HG02943 (cell line): ENCODE measurements around the gene IL13RA1.
"Not testable (repeated sequence)": the region's sequence is repeated elsewhere in the genome, so short reads cannot be mapped to it uniquely, and the experiment has no call there.

Source experiments
- ATAC-seq: cut with Tn5 transposase; IDR thresholded peaks from one replicate; pipeline ENCODE4 v1.9.1; 2021; ENCODE audit warnings: mild to moderate bottlenecking, low read depth, moderate library complexity; ENCODE audit not compliant: unreplicated experiment

The IL13RA1 gene

DNA sequence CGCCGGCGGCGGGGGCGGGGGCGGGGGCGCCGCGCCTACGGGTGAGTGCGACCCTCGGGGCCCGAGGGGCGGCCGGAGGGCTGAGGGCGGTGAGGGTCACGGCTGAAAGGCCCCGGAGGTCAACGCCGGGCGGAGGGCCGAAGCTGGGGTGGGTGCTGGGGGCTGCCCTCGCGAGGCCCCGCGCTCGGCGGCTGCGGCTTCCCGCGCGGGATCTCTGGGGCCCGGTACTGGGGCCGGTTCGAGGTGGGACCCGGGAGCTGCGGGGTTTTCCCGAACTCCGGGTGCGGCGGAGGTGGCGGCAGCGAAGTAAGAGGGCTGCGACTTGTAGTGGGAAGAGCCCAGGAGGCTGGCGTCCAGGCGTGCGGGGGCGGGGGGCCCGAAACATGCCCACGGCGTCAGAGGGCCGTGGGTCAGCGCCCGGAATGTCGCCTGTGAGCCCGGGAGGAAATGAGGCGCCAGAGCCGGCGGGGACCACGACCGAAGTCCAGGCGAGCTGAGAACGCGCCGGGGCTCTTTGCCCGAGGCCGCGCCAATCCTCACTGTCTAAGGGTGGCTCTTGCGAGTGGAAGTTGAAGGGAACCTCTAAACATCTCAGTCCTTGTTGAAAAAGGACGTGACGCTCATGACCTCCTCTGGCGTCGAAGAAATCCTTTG lies 407 bp downstream of the IL13RA1 start:
- no peak for ATAC-seq

DNA sequence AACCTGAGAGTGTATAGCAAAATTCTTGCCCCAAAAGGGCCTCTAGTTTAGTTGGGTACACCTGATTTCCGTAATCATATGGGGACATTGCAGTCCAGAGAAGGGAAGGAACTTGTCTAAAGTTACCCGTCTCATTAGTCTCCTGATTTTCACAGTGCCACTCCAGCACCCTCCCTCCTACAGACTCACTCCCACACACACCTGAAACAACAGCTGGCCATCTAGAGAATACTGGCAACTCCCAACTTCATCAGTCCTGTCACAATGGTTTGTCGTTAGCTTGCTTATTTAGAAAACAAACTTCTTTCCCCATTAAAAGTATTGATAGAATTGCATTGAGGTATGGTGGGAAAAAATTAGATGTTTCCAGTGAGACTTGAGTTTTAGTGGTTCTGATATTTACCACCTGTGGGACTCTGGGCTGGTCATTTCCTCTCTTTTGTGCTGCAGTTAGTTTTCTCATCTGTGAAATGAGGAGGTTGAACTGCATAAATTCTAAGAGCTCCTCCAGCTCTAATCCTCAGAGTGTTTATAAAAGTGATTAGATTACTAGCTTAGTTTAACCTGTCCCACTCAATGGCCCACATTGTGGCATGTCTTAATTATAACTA lies 1.7 kb downstream of the IL13RA1 start:
- ATAC-seq = no peak

DNA sequence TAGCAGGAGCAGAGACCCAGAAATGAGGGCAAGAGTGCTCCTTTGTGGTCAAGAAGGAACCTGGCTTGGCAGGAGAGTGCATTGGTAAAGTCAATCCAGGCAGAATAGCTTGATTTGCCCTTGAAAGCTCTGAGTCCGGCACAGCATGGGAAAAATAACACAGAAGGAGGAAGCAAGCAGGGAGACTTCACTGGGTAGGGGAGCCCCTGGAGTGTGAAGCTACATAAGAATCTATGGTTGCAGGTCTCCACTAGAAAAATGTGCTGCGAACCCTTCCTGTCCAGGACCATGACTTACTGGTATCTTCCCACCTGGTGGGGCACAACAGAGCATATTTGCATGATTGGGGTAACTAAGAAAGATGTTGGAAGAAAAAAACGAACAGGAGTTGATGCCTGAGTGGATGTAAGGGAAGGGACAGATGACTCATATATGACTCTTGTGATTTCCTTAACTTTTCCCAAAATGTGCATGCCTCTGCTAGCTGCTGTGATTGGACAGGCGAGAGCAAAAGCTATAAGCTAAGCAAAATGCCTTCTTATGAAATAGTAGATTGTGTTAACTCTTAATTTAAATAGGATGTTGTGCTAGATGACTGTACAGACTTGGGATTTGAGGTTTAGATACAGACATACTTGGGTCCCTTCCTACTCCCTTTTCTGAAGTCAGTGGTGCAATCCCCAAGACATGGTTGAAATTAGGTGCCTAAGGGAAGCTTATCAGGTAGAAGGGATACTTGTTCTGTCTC lies 3.3 kb downstream of the IL13RA1 start:
- no peak for ATAC-seq

DNA sequence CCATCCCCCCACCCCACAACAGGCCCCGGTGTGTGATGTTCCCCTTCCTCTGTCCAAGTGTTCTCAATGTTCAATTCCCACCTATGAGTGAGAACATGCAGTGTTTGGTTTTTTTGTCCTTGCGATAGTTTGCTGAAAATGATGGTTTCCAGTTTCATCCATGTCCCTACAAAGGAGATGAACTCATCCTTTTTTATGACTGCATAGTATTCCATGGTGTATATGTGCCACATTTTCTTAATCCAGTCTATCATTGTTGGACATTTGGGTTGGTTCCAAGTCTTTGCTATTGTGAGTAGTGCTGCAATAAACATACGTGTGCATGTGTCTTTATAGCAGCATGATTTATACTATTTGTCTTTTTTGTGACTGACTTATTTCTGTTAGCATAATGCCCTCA lies 5.1 kb downstream of the IL13RA1 start:
- not testable (repeated sequence) for ATAC-seq

DNA sequence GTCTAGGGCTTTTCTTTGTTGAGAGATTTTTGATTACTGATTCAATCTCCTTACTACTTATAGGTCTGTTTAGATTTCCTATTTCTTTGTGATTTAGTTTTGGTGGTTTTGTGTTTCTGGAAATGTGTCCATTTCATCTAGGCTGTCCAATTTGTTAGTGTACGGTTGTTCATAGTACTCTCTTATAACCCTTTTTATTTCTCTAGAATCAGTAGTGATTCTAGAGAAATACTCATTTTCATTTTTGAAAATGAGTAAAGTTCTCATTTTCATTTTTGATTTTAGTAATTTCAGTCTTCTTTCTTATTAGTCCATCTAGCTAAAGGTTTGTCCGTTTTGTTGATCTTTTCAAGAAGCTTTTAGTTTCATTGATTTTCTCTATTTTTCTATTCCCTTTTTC lies 7.5 kb downstream of the IL13RA1 start:
- ATAC-seq = no peak

DNA sequence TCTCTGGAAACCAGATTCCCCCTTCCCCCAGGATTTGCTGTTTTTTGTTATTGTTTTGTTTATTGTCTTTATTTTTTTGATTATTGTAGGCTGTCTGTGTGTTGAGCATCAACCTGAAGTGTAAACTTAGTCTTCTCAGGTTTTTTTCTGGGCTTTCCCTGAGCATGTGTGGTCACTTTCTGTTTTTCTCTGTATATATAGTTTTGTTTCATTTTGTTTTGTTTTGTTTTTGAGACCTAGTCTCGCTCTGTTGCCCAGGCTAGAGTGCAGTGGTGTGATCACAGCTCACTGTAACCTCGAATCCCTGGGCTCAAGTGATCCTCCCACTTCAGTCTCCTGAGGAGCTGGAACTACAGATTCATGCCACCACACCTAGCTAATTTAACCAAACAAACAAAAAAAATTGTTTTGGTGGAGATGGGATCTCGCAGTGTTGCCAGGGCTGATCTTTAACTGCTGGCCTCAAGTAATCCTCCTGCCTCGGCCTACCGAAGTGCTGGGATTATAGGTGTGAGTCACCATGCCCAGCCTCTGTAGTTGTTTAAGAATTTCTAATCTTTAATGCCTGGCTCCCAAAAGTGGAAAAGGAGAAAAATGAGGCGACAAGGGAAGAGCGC lies 9.1 kb downstream of the IL13RA1 start:
- ATAC-seq = no peak

DNA sequence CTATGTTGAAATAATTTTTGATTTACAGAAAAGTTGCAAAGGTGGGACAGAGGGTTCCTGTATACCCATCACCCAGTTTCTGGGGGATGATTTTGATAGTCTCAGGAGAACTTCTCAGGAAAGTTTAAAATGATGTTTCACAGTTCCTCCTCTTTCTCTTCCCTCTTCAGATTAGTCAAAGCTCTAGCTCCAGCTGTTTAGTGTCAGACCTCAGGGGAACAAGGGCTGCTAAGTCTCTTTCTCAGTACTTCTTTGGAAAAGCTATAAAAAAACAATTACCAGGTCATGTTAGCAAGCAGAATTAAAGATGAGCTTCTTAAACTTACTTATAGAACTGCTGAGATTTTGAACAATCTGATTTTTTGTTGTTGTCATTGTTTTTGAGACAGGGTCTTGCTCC lies 12.2 kb downstream of the IL13RA1 start:
- no peak for ATAC-seq

DNA sequence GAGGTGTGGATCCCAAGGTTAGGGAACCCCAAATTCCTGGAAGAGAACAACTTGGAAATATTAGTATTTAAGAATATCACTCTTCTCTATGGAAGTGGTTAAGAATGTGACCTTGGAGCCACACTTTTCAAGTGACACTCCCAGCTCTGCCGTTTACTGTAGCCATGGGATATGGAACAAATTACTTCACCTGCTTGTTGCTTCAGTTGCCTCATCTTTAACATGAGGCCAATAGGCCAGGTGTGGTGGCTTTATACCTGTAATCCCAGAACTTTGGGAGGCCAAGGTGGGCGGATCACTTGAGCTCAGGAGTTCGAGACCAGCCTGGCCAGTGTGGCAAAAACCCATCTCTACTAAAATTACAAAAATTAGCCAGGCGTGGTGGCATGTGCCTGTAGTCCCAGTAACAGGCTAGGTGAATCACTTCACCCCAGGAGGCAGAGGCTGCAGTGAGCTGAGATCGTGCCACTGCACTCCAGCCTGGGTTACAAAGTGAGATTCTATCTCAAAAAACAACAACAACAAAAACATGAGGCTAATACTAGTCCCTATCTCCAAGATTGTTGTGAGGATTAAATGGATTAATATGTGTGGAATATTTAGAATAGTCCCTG lies 13.0 kb downstream of the IL13RA1 start:
- ATAC-seq = no peak

DNA sequence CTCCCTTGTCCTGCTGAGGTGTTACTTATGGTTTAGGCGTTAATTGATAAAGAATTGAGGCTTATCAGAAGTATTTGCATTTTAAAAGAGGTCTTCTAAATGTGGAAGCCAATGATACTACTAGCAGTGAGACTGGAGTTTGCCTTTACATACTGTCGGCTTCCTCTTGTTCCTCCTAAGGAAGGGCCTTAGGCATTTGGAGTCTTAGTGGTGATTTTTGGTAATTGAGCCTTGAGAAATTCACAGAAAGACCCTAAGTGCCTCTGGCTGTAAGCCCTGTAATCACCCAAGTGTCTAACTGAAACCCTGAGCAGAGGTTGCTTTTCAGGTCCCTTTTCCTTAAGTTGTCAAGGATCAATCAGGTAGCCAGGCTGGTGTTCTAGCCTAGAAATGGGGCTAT lies 14.8 kb downstream of the IL13RA1 start:
- no peak for ATAC-seq

DNA sequence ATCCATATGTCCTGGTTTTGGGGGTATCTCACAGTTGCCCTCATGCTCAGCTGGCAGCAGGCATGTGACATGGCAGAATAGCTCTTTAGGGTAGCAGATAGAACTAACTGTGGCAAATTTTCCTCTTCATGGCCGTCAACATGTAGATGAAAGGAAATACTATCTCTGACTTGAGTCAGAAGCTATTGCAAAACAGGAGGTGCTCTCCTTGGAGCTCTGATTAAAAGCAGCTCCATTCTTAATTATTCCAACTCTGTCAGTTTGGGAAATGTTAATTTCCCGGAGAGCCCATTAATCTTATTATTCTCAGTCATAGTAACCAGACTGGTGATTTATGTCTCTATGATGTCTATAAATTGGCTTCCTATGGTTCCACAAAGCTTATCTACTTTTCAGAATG lies 18.2 kb downstream of the IL13RA1 start:
- ATAC-seq = no peak

DNA sequence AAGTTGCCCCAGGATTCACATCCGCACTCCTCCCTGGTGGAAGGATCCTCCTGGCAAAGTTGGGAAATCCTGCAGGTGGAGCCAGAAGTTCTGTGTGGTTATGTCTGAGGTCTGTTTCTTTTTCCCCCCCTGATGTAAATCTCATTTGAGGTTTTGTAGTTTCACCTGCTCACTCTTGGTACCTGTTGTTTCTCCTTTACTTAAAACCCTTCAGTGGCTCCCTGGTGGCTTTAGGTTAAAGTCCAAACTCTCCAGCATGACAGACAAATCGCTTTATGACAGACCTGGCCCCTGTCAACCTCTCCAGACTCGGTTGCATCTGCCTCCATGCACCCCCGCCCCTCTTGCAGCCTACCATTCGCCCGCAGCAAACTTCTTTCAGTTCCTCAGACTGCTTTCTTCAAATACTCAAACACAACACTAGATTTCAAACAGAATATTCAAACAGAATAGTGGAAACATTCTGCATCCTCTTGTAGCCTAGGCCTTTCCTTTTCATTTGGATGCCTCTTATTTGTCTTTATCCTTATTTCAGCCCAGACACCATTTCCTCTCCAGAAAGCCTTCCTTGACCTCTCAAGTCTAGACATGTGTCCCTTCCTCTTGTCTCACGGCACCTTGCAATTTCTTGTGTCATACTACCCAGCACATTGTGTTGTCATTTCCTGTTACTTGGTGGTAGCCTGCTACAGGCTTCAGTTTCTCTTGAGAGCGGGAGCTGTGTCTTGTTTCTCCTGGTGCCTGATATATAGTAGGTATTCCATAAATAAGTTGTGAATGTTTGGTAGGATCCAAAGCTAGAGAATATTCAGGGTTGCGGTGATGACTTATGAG lies 24.8 kb downstream of the IL13RA1 start:
- peak; percentile 82 for ATAC-seq

DNA sequence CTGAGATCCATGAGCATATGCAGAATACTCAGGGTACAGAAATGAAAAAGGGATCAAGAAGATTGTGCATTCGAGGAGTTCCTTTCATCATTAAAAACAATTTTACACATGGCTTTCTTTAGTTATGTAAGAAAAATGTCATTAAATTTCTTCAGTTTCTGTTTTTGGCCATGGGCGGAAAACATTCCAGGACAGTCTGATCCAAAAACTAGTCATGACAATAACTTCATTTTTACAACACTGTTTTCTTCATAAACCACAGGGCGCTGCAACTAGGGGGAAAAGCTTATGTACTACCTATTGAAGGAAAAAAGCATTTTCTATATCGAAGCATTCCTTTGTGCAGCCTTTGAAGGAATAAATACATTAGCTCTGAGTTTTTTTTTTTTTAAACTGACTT lies 28.2 kb downstream of the IL13RA1 start:
- no peak for ATAC-seq

DNA sequence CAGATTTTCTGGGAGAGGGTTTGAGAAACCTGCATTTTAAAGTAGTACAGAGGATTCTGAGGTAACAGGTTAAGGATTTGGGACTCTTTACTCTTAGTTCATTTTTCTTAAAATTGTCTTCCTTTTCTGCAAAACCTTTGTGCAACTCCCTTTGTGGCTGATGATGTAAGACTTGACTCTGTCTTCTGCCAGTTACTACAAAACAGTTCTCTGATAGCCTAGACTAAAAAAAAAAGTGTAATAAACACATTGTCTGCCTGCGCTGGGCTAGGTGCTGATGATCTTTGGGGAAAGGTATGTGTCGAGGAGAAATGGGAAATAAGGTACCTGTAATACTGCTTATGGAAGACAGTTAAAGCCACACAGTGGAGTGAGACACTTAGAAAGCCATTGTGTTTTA lies 28.7 kb downstream of the IL13RA1 start:
- no peak for ATAC-seq

DNA sequence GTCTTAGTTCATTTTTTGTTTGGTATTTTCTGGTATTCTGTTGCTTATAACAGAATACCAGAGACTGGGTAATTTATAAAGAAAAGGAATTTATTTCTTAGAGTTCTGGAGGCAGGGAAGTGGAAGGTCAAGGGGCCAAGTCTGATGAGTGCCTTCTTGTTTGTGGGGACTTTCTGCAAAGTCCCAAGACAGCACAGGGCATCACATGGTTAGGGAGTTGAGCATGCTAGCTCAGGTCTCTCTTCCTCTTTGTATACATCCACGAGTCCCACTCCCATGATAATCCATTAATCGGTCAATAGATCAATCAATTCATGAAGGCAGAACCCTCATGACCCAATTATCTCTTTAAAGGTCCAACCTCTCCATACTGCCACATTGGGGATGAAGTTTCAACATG lies 31.1 kb downstream of the IL13RA1 start:
- no peak for ATAC-seq

DNA sequence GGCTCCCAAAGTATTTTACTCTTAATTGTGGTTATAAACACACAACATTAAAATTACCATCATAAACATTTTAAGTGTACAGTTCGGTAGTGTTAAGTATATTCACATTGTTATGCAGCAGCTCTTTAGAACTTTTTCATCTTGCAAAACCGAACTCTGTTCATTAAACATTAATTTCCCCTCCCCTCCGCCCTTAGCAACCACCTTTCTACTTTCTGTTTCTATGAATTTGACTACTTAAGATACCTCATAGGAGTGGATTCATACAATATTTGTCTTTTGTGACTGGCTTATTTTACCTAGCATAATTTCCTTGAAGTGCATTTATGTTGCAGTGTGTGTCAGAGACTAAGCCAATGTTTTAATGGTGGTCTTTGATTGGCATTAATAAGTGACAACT lies 32.6 kb downstream of the IL13RA1 start:
- ATAC-seq = peak; percentile 57

DNA sequence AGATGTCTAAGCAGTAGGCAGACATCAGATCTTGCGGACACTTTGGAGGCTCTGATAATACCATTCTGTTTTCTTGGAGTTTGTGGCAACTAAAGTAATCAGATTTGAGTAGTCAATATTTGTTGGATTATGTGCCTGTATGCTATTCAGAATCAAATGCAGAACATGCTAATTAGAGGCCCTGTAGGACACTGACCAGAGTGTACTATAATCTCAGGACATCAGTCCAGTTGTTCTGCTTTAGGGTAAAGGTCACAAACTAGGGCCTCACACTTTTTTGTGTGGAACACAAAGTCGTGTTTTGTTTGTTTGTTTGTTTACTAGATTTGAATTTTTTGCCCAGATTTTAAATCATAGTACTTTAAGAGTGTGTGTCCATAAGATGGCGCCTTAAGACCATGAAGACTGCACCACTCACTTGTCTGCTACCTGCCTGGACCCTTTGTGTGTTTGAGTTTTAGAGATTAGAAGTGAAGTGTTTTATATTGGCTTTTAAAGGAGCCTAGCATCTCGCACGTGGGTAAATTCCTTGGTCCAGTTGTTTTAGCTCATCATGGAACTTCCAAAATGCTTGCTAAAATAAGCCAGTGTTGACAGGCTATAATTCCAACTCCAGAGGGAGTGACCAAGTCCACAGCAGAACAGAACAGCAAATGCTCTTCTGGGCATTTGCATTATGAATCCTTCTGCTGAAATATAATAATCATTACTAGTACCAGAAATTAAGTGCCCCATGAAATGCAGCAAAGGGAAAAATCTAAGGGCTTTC lies 34.7 kb downstream of the IL13RA1 start:
- no peak for ATAC-seq

DNA sequence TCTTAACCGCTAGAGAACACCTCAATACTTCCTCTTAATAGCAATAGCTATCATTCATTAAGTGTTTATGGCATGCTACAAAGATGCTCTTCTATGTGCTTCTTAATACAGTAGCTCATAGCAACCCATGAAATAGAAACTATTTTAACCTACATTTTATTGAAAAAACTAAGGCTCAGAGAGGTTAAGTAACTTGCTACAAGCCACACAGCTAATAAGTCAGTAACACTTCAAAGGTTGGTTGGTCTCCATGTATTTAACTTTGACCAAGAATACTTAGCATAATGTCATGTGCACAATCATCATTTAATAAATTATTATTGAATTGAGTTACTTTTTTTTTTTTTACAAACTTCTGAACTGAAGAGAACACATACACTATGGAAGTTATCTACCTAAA lies 36.1 kb downstream of the IL13RA1 start:
- no peak for ATAC-seq

DNA sequence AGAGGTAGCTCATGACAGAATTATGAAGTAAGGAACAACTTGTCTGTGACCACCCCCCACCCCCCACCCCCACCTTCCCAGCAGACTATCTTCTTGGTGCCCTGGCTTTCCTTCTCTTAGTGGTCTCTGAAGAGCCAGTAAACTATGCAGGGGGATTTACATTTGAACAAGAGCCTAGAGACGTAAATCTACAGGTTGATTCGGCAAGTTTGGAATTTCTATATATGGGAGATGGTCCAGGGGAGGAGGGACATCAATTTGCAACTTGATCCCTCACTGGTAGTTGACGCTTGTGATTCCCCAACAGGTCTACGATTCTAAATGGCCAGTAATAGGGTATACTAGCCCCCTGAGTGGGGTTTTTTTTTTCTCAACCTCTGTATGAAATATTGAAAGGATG lies 36.7 kb downstream of the IL13RA1 start:
- ATAC-seq = no peak

DNA sequence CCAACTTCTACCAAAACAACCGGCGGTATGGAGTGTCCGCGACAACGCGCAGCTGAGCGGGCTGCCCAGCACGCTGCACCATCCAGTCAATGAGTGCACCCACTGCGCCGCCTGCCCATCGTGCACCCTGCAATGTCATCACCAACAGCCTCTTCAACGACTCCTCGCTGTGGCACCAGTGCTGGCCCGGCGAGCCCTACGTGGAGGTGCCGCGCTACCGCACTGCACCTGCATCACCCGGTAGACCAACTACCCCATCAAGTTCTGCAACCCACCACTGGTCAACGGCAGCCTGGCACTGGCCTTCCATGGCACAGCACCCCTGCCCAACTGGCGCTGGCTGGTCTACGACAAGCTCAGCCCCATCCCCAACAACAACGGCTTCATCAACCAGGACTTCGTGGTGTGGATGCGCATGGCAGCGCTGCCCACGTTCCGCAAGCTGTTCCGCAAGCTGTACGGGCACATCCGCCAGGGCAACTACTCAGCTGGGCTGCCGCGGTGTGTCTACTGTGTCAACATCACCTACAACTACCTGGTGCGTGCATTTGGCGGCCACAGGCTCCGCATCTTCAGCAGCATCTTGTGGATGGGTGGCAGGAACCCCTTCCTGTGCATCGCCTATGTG lies 42.8 kb downstream of the IL13RA1 start:
- ATAC-seq = no peak
